Measurements from ENCODE around the gene ZNF148. TPM values are rescaled to one million over a fixed set of nuclear protein-coding genes. Genes with fewer than 3 reads are reported as not detected.

Gene ZNF148
- total RNA-seq, 2 donors from 2014 or later, result 27.1 to 35.1 TPM

GRCh38 chr3:125310623-125311081 lies 64.5 kb downstream of the ZNF148 start:
- Histone ChIP-seq H3K27ac (no peak overlapping the region), H3K4me1 (ENCODE audit: control insufficient read depth in 1 of 2, low read depth in 2 of 2) (peaks cover 7 to 11% of the 10 kb centered on the region in 2 donors), H3K9me3 (no peaks in the 10 kb centered on the region), H3K4me3 (peak overlapping the region; percentile 38), H3K27me3 (replicated peaks; ENCODE audit: insufficient read depth) (no peaks in the 10 kb centered on the region), H3K36me3 (peaks cover 5% of the 10 kb centered on the region)
- no peak for TF ChIP-seq CTCF (IDR thresholded peaks at IDR 0.05)
- DNase-seq (ENCODE audit: low spot score) (no peak), ATAC-seq (ENCODE audit: insufficient number of reproducible peaks, low FRiP score, low read depth) (no peak)

GRCh38 chr3:125309476-125309875 lies 65.6 kb downstream of the ZNF148 start:
- no peaks in the 10 kb centered on the region for H3K27me3 ChIP-seq (replicated peaks; ENCODE audit: insufficient read depth)
- H3K4me3 ChIP-seq, result no peak overlapping the region
- no peak overlapping the region for H3K27ac ChIP-seq
- H3K36me3 ChIP-seq, result peaks cover 5% of the 10 kb centered on the region
- ATAC-seq (ENCODE audit: insufficient number of reproducible peaks, low FRiP score, low read depth), result no peak
- H3K9me3 ChIP-seq, result no peaks in the 10 kb centered on the region
- no peak for TF ChIP-seq CTCF (IDR thresholded peaks at IDR 0.05)
- peaks cover 7 to 18% of the 10 kb centered on the region in 2 donors for H3K4me1 ChIP-seq (ENCODE audit: control insufficient read depth in 1 of 2, low read depth in 2 of 2)
- DNase-seq (ENCODE audit: low spot score), result no peak

GRCh38 chr3:125306620-125307019 lies 68.5 kb downstream of the ZNF148 start:
- Histone ChIP-seq H3K27me3 (replicated peaks; ENCODE audit: insufficient read depth) (no peaks in the 10 kb centered on the region), H3K27ac (no peak overlapping the region), H3K36me3 (peaks cover 3% of the 10 kb centered on the region), H3K4me1 (ENCODE audit: control insufficient read depth in 1 of 2, low read depth in 2 of 2) (peaks cover 7 to 26% of the 10 kb centered on the region in 2 donors), H3K9me3 (no peaks in the 10 kb centered on the region), H3K4me3 (no peak overlapping the region)
- DNase-seq (ENCODE audit: low spot score) (no peak), ATAC-seq (ENCODE audit: insufficient number of reproducible peaks, low FRiP score, low read depth) (no peak)
- no peak for TF ChIP-seq CTCF (IDR thresholded peaks at IDR 0.05)

- Histone ChIP-seq H3K27ac (no peak overlapping the region), H3K4me3 (no peak overlapping the region), H3K27me3 (replicated peaks; ENCODE audit: insufficient read depth) (no peaks in the 10 kb centered on the region), H3K36me3 (no peaks in the 10 kb centered on the region), H3K9me3 (no peaks in the 10 kb centered on the region), H3K4me1 (ENCODE audit: control insufficient read depth in 1 of 2, low read depth in 2 of 2) (peaks cover 12 to 40% of the 10 kb centered on the region in 2 donors)
- no peak for TF ChIP-seq CTCF (IDR thresholded peaks at IDR 0.05)
- no peak for ATAC-seq (ENCODE audit: insufficient number of reproducible peaks, low FRiP score, low read depth)
- no peak for DNase-seq (ENCODE audit: low spot score)
Measured at GRCh38 chr3:125302932-125303331, 72.2 kb downstream of the ZNF148 start.

GRCh38 chr3:125300416-125300815 lies 74.7 kb downstream of the ZNF148 start:
- Histone ChIP-seq H3K4me3 (no peak overlapping the region), H3K9me3 (no peaks in the 10 kb centered on the region), H3K4me1 (ENCODE audit: control insufficient read depth in 1 of 2, low read depth in 2 of 2) (peaks cover 12 to 34% of the 10 kb centered on the region in 2 donors), H3K27ac (no peak overlapping the region), H3K36me3 (no peaks in the 10 kb centered on the region), H3K27me3 (replicated peaks; ENCODE audit: insufficient read depth) (no peaks in the 10 kb centered on the region)
- ATAC-seq (ENCODE audit: insufficient number of reproducible peaks, low FRiP score, low read depth) (no peak), DNase-seq (ENCODE audit: low spot score) (no peak)
- TF ChIP-seq CTCF (IDR thresholded peaks at IDR 0.05), result no peak

All from thoracic aorta (tissue), 2 donors.